Spinal cord (tissue), 10 donors: Measurements from ENCODE around the gene NUBPL. TPM values are rescaled to one million over a fixed set of nuclear protein-coding genes. Genes with fewer than 3 reads are reported as not detected.

Source experiments
- DNase-seq, 6 donors: peaks; one replicate each; pipeline versions ENCODE4 v3.0.0 to v3.0.0-alpha.2; 2013 to 2015; ENCODE audit warnings: low spot score in 6 of 6, low read depth in 4 of 6
- H3K27ac ChIP-seq: one replicate; pipeline ENCODE4 v1.5.1; 2013; ENCODE audit warnings: low read depth, low read length, control low read depth
- H3K27me3 ChIP-seq: one replicate; pipeline ENCODE4 v1.6.1; 2013; ENCODE audit warnings: low read length; ENCODE audit not compliant: control insufficient read depth, insufficient read depth
- H3K36me3 ChIP-seq: one replicate; pipeline ENCODE4 v1.6.1; 2013; ENCODE audit warnings: low read length; ENCODE audit not compliant: control insufficient read depth, insufficient read depth
- H3K4me1 ChIP-seq: one replicate; pipeline ENCODE4 v1.6.1; 2013; ENCODE audit warnings: low read length; ENCODE audit not compliant: control insufficient read depth, insufficient read depth
- H3K4me3 ChIP-seq: one replicate; pipeline ENCODE4 v1.5.1; 2013; ENCODE audit warnings: low read depth, low read length, control low read depth
- H3K9me3 ChIP-seq: one replicate; pipeline ENCODE4 v1.6.1; 2013; ENCODE audit warnings: low read length; ENCODE audit not compliant: control insufficient read depth, insufficient read depth
- WGBS: methylation state at CpG from one replicate; pipeline ENCODE4 v1.1.5; 2013; ENCODE audit warnings: missing lambda C conversion rate; ENCODE audit not compliant: insufficient coverage; 5-methylcytosine and 5-hydroxymethylcytosine counted together
- polyA plus RNA-seq, 2 donors: library from polyadenylated mRNA; unstranded; fragments of 120-200 nt; gene quantifications; one replicate each; pipeline ENCODE4 v1.2.1, GENCODE V29; 2013; ENCODE audit not compliant: insufficient read length in 2 of 2
- total RNA-seq, 2 donors: library from RNA; depleted of rRNA in 1 of 2; stranded (reverse); fragments of 120-200 nt in 1 of 2; fragments of >200 nt in 1 of 2; gene quantifications; one replicate each; pipeline versions ENCODE4 v1.2.3 to v1.2.4, GENCODE V29; 2013 to 2014
- donor health status: healthy.

The NUBPL gene
- total and polyA plus RNA-seq, 4 donors, result 11.2 to 17.9 (median 11.5) TPM

DNA sequence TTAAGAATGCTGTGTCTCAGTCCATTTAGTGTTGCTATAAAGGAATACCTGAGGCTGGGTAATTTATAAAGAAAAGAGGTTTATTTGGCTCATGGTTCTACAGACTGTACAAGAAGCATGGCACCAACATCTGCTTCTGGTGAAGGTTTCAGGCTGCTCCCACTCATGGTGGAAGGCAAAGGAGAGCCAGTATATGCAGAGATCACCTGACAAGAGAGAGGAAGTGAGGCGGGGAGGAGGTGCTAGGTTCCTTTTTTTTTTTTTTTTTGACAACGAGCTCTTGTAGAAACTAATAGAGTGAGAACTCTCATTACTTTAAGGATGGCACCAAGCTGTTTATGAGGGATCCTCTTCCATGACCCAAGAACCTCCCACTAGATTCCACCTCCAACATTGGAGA is 121.6 kb downstream of the NUBPL start:
- Histone ChIP-seq H3K27ac (no peak overlapping the region), H3K9me3 (peaks cover 2% of the 10 kb centered on the region), H3K4me3 (no peak overlapping the region), H3K27me3 (no peaks in the 10 kb centered on the region), H3K4me1 (no peaks in the 10 kb centered on the region), H3K36me3 (no peaks in the 10 kb centered on the region)
- no CpG with 5 or more reads among the region's 2 CpGs for WGBS
- DNase-seq, result no peak

DNA sequence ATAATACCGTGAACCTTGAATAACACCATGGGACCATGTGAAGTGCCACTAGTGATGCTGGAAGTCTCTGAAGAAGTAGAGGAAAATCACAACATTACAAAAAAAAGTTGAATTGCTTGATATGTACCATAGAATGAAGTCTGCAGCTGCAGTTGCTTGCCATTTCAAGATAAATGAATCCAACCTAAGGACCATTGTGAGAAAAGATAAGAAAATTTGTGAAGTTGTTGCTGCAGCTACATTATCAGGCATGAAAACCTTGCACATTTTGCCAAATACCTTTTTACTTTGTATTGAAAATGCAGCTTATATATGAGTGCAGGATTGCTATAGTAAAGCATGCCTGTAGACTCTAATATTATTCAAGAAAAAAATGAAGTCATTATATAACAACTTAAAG is 126.5 kb downstream of the NUBPL start:
- Histone ChIP-seq H3K9me3 (peaks cover 2% of the 10 kb centered on the region), H3K27me3 (no peaks in the 10 kb centered on the region), H3K36me3 (no peaks in the 10 kb centered on the region), H3K27ac (no peak overlapping the region), H3K4me1 (no peaks in the 10 kb centered on the region), H3K4me3 (no peak overlapping the region)
- no peak for DNase-seq
- WGBS, result no CpG with 5 or more reads among the region's 1 CpG

DNA sequence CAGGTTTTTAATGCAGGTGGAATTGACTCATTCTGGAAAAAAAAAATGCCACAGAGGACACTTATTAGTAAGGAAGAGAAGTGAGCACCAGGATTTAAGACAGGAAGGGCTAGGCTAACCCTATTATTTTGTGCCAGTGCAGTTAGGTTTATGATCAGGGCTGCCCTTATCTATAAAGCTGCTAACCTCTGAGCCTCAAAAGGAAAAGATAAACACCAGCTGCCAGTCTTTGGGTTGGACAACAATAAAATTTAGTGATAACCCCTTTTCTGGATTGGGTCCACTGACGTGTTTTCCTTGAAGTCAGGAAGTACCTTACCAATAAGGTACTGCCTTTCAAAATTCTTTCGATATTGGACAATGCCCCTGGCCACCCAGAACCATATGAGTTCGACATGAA is 128.9 kb downstream of the NUBPL start:
- Histone ChIP-seq H3K9me3 (no peaks in the 10 kb centered on the region), H3K4me1 (no peaks in the 10 kb centered on the region), H3K36me3 (no peaks in the 10 kb centered on the region), H3K27ac (no peak overlapping the region), H3K27me3 (no peaks in the 10 kb centered on the region), H3K4me3 (no peak overlapping the region)
- 60% methylated on average over 1 of the region's 3 CpGs for WGBS
- no peak for DNase-seq

DNA sequence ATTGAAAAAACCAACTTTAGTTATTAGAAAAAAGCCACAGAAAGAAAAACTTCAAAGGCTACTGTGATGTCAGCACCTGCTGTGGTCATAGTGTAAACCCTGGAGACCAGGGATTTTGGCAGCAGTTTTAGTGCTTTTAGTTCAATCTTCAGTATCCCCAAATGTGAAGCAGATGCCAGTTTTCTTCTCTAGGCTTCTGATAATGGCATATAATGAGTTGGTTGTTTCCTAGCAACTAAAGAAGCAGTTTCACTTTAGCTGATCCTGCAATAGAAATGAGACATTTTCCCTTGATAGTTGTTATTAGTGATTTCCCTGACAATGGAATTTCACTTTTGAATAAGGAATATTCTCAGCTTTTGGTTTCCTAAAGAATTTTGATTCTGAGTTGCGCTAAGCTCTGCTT is 131.2 kb downstream of the NUBPL start:
- Histone ChIP-seq H3K36me3 (no peaks in the 10 kb centered on the region), H3K4me3 (no peak overlapping the region)
- no CpG with 5 or more reads among the region's 1 CpG for WGBS

DNA sequence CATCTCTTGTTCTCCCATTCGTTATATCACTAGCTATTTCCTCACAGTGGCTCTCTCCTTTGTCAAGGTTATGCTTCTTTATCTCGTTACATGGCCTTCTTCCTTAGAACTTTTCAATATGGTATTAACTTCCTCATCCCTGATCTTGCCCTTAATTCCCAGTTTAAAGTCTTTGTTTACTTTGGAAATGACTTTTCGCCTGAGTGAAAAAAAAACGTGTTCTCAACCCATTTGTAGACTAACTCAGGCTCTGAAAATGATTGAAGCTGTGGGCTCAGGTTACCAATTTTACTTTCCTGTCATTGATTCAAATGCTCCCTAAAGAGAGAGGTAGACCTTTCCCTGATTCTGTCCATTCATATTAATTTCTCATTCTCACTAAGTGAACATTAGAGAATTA is 135.2 kb downstream of the NUBPL start:
- no peak overlapping the region for H3K27ac ChIP-seq
- WGBS, result 82% methylated on average over 1 of the region's 4 CpGs
- H3K36me3 ChIP-seq, result no peaks in the 10 kb centered on the region
- no peak overlapping the region for H3K4me3 ChIP-seq
- H3K9me3 ChIP-seq, result no peaks in the 10 kb centered on the region
- no peaks in the 10 kb centered on the region for H3K4me1 ChIP-seq
- H3K27me3 ChIP-seq, result no peaks in the 10 kb centered on the region
- no peak for DNase-seq

More for the DNA sequence above, 131.2 kb downstream of the NUBPL start:
- Histone ChIP-seq H3K27me3 (no peaks in the 10 kb centered on the region), H3K27ac (no peak overlapping the region), H3K9me3 (no peaks in the 10 kb centered on the region), H3K4me1 (no peaks in the 10 kb centered on the region)
- DNase-seq, result peak; percentile 28 to 93 (median 51)

DNA sequence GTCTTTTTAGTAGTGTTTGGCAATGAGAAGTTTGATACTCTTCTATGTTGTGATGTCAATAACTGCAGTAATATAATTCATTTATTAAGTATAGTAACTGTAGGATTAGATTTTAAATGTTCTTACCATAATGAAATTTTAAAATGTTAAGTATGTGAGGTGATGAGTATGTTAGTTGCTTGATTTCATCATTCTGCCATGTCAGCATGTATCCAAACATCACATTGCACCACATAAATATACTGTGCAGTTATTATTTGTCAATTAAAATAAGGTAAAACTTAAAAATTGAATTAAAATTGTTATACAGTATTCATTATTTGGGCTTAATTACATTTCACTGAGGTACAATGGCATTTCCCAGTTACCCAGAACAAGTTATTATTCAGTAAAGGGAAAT is 138.6 kb downstream of the NUBPL start:
- Histone ChIP-seq H3K36me3 (no peaks in the 10 kb centered on the region), H3K27me3 (no peaks in the 10 kb centered on the region), H3K4me3 (no peak overlapping the region), H3K9me3 (peaks cover 2% of the 10 kb centered on the region), H3K27ac (no peak overlapping the region), H3K4me1 (no peaks in the 10 kb centered on the region)
- no peak for DNase-seq

DNA sequence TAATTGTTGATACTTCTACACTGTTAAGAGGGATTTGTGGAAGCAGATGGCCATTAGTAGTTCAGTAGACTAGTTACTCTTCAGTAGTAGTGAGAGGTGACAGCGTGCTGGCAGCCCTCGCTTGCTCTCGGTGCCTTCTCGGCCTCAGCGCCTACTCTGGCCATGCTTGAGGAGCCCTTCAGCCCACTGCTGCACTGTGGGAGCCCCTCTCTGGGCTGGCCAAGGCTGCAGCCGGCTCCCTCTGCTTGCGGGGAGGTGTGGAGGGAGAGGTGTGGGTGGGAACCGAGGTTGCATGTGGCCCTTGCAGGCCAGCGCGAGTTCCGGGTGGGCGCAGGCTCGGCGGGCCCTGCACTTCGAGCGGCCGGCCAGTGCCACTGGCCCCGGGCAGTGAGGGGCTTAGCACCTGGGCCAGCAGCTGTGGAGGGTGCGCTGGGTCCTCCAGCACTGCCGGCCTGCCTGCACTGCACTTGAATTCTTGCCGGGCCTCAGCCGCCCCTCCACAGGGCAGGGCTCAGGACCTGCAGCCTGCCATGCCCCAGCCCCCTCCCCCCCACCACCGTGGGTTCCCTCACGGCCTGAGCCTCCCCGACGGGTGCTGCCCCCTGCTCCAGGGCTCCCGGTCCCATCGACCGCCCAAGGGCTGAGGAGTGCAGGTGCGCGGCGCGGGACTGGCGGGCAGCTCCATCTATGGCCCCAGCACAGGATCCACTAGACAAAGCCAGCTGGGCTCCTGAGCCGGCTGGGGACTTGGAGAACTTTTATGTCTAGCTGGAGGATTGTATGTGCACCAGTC is 139.3 kb downstream of the NUBPL start:
- Histone ChIP-seq H3K9me3 (peaks cover 2% of the 10 kb centered on the region), H3K27me3 (no peaks in the 10 kb centered on the region), H3K36me3 (no peaks in the 10 kb centered on the region), H3K4me3 (no peak overlapping the region), H3K4me1 (no peaks in the 10 kb centered on the region), H3K27ac (no peak overlapping the region)
- DNase-seq, result no peak
- 96% methylated on average over 34 of the region's 35 CpGs for WGBS

DNA sequence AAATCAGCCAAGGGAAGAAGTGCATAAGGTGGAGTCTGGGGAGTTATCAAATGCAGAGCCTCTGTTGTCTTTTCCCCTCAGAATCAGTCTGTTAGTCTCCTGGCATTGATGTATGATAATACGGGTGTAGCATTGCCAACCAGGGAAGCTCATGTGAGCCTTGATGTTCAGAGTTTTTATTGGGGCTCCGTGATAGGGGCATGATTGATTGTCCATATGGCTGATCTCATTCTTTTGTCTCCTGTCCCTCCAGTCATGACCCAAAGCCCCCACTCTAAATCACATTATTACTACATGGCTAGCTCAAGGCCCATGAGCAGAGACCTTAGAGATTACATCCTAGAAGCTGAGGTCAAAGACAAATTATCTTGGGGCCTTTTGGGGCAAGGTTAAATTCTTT is 140.9 kb downstream of the NUBPL start:
- Histone ChIP-seq H3K27me3 (no peaks in the 10 kb centered on the region), H3K4me3 (no peak overlapping the region), H3K27ac (no peak overlapping the region), H3K9me3 (peaks cover 2% of the 10 kb centered on the region), H3K36me3 (peaks cover 4% of the 10 kb centered on the region), H3K4me1 (no peaks in the 10 kb centered on the region)
- WGBS, result no CpG with 5 or more reads among the region's 2 CpGs
- DNase-seq, result no peak

DNA sequence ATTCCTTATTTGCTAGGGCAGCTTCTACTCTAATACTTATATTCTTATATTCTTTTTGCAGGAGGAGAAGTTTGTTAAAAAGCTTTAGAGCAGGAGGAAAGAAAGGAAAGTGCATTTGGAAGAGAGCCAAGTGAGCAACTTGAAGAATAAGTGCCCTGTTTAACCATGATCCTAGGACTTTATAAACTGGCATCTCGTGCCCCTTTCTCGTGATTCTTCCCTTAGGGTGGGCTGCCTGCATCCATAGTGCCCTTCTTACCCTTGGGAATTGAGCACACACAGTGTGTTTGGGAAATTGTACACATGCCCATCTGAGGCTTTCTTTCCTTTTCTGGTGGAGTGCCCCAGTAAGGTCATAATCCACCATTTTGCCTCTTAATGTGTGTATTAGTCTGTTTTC is 141.9 kb downstream of the NUBPL start:
- Histone ChIP-seq H3K4me3 (no peak overlapping the region), H3K27me3 (no peaks in the 10 kb centered on the region), H3K36me3 (peaks cover 4% of the 10 kb centered on the region), H3K9me3 (peaks cover 2% of the 10 kb centered on the region), H3K27ac (no peak overlapping the region), H3K4me1 (no peaks in the 10 kb centered on the region)
- peak in 1 of 6 donors; percentile 8 for DNase-seq
- WGBS, result 25% methylated on average over 2 of the region's 2 CpGs

DNA sequence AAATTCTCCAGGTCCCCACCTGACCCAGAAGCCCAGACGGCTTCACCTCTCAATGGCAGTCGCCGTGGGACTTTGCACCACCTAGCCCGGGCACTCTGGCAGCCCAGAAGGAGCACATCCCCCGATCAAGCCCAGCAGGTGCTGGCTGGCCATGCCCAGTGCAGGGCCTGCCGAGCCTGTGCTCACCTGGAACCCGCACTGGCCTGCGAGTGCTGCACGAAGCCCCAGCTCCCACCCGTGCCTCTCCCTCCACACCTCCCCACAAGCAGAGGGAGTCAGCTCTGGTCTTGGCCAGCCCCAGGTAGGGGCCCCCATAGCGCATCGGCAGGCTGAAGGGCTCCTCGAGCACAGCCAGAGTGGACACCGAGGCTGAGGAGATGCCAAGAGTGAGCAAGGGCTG is 144.5 kb downstream of the NUBPL start:
- H3K4me1 ChIP-seq, result no peaks in the 10 kb centered on the region
- H3K36me3 ChIP-seq, result peaks cover 4% of the 10 kb centered on the region
- DNase-seq, result no peak
- H3K9me3 ChIP-seq, result peaks cover 2% of the 10 kb centered on the region
- H3K27ac ChIP-seq, result no peak overlapping the region
- H3K4me3 ChIP-seq, result no peak overlapping the region
- WGBS, result 91% methylated on average over 13 of the region's 14 CpGs
- no peaks in the 10 kb centered on the region for H3K27me3 ChIP-seq
